ENCODE results near the gene CYP8B1. TPM values are rescaled to one million over a fixed set of nuclear protein-coding genes. Genes with fewer than 3 reads are reported as not detected.
A peak's percentile ranks its signal among the peaks of the same experiment; 100 is the strongest.

CYP8B1 gene
- total RNA-seq, 1 experiment from 2014 or later = not detected

DNA sequence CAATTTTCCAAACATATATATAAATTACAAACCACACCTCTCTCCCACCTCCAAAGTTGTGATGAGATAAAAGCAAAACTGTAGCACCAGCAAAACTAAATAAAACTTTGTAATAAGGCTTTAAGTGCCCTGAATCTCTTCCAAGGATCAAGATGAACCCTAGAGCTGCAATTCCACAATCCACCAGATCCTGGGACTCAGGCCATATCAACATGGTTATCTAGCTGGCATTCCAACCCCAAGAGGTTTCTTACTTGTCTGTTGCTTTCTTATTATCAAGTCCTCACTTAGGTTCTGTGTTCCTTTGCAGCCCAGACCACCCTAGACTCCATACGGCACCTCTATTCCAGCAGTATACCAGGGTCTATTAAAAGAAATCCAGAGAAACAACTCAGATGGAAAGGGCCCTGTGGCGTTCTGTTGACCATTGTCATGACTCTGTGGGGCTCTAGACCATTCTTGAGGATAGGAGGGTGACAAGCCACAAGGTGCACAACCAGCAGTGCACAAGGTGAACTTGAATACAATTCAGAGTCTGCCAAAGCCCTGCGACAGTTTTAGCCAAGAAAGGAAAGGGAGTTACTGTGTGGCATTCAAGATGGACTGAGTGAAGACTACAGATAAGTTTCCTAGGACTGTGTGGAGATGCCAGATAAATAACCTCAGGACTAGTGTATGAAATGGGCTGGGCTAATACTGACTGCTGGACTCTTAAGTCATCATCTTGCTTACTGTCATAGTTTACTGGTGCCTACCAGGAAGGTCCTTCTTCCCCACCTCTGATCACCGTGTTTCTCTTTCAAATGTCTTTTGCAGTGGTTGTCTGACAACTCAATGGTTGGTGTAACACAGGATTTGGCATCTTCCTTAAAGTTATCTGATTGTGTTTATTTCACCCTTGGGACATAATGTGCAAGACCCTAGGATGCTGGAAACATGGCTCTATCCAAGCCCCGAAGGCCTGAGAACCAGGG lies 39.2 kb downstream of the CYP8B1 start:
- TF ChIP-seq, protein P1, sequence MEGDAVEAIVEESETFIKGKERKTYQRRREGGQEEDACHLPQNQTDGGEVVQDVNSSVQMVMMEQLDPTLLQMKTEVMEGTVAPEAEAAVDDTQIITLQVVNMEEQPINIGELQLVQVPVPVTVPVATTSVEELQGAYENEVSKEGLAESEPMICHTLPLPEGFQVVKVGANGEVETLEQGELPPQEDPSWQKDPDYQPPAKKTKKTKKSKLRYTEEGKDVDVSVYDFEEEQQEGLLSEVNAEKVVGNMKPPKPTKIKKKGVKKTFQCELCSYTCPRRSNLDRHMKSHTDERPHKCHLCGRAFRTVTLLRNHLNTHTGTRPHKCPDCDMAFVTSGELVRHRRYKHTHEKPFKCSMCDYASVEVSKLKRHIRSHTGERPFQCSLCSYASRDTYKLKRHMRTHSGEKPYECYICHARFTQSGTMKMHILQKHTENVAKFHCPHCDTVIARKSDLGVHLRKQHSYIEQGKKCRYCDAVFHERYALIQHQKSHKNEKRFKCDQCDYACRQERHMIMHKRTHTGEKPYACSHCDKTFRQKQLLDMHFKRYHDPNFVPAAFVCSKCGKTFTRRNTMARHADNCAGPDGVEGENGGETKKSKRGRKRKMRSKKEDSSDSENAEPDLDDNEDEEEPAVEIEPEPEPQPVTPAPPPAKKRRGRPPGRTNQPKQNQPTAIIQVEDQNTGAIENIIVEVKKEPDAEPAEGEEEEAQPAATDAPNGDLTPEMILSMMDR (IDR thresholded peaks at IDR 0.05; ENCODE audit: insufficient read depth in 1 of 2, low read depth in 1 of 2, low read length in 1 of 2, severe bottlenecking in 1 of 2, unreplicated experiment in 1 of 2) = no peak
- intact Hi-C loops (cut with micrococcal nuclease; ENCODE audit: unreplicated experiment) = loop anchor here (10.0 kb wide), 1 partner anchor 262 kb away; no protein-coding TSS in a partner anchor
- Mint-ChIP-seq H3K27ac (ENCODE audit: unreplicated experiment) (no peak overlapping the region), H3K27me3 (ENCODE audit: insufficient read depth, unreplicated experiment) (no peaks in the 10 kb centered on the region), H3K4me3 (ENCODE audit: unreplicated experiment) (no peak overlapping the region), H3K9me3 (ENCODE audit: unreplicated experiment) (no peaks in the 10 kb centered on the region), H3K4me1 (ENCODE audit: low read depth, unreplicated experiment) (no peaks in the 10 kb centered on the region), H3K36me3 (ENCODE audit: insufficient read depth, unreplicated experiment) (no peaks in the 10 kb centered on the region)
- no TSS peak for BruUV-seq (replicated peaks)
- H3K4me1 ChIP-seq = no peaks in the 10 kb centered on the region
- CTCF ChIA-PET = no interaction called here
- POLR2A ChIA-PET = no interaction called here
- no peaks in the 10 kb centered on the region for H3K27me3 ChIP-seq (replicated peaks; ENCODE audit: control insufficient read depth, insufficient read depth, low read length)
- no peaks in the 10 kb centered on the region for H3K36me3 ChIP-seq (ENCODE audit: control insufficient read depth, insufficient read depth, low read length)
- no peak for DNase-seq
- H3K4me3 ChIP-seq (ENCODE audit: low read depth, low read length) = no peak overlapping the region
- no peaks in the 10 kb centered on the region for H3K9me3 ChIP-seq

DNA sequence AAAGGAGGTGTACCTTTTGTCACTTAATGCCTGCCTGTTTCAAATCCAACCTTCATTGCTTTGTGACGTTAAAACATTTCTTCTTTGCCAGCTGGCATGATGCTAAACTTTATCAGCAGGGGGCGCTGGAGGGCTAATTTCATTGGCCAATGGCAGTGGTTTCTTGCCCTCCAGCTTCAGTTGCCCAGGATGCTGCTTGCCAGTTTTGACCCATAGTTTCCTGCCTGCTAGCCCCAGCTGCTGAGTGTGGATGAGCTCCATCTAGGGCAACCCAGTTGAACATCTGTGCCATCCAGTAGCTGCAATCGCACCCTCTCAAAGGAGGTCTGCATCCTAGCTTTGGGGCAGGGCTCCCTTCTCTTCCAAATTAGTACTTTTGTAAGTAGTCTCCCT lies 44.4 kb downstream of the CYP8B1 start:
- H3K27me3 ChIP-seq (replicated peaks; ENCODE audit: control insufficient read depth, insufficient read depth, low read length) = no peaks in the 10 kb centered on the region
- peaks cover 25% of the 10 kb centered on the region for H3K4me1 Mint-ChIP-seq (ENCODE audit: low read depth, unreplicated experiment)
- H3K27ac Mint-ChIP-seq (ENCODE audit: unreplicated experiment) = no peak overlapping the region
- no peaks in the 10 kb centered on the region for H3K36me3 ChIP-seq (ENCODE audit: control insufficient read depth, insufficient read depth, low read length)
- peaks cover 36% of the 10 kb centered on the region for H3K4me1 ChIP-seq
- TF ChIP-seq, protein P1 (IDR thresholded peaks at IDR 0.05; ENCODE audit: insufficient read depth in 1 of 2, low read depth in 1 of 2, low read length in 1 of 2, severe bottlenecking in 1 of 2, unreplicated experiment in 1 of 2) = peak; percentile 73 to 76
- POLR2A ChIA-PET = no interaction called here
- H3K4me3 ChIP-seq (ENCODE audit: low read depth, low read length) = no peak overlapping the region
- no peaks in the 10 kb centered on the region for H3K9me3 ChIP-seq
- H3K4me3 Mint-ChIP-seq (ENCODE audit: unreplicated experiment) = no peak overlapping the region
- no peaks in the 10 kb centered on the region for H3K27me3 Mint-ChIP-seq (ENCODE audit: insufficient read depth, unreplicated experiment)
- intact Hi-C loops (cut with micrococcal nuclease; ENCODE audit: unreplicated experiment) = loop anchor here (1.0 to 10.0 kb wide), 2 partner anchors 50 to 257 kb away; no protein-coding TSS in a partner anchor
- H3K9me3 Mint-ChIP-seq (ENCODE audit: unreplicated experiment) = no peaks in the 10 kb centered on the region
- CTCF ChIA-PET = interaction anchor here (0.5 to 1.9 kb wide), 5 partner anchors 8 to 1846 kb away, joined by 3 to 17 read pairs (median 4); no protein-coding TSS in a partner anchor
- peaks cover 6% of the 10 kb centered on the region for H3K36me3 Mint-ChIP-seq (ENCODE audit: insufficient read depth, unreplicated experiment)
- no TSS peak for BruUV-seq (replicated peaks)
- DNase-seq = peak; percentile 64 to 75

DNA sequence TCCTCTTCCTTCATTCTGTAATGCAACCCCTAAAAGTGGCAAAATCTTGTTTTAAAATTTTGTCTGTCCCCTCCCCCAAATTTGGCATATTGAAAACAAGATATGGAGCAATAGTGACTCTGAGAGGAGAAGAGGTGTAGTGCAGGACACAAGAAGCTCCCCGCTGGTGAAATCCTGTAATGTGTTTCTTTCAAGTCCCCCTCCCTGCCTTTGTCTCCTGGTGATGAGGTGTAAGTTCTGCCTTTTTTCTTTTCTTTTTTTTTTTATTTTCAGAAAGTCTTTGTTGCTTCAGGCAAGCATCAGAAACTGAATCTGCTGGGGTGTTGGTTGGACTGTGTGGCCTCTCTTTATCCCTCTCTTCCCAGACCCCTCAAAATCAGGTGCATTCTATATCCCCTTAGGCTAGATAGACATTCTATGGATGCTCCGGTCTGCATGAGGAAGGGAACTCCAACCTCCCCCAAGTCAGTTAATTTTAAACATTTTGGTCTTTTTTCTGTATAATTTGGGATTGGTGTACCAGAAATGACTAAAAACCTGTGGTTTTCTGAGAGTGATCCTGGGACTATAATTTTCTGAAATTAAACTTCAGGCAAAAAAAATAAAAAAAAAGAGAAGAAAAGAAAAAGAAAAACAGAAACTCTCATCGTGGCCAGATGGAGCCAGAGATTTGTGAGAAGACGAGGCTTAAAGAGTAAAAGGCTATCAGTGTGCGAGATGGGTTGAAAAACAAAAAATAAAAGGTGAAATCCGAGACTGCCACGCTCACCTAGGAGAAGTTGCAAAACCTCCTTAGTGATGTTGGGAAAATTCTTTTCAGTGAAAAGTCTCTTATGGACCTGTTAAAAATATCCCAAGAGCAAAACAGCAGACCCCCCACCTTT lies 45.0 kb downstream of the CYP8B1 start:
- H3K27me3 ChIP-seq (replicated peaks; ENCODE audit: control insufficient read depth, insufficient read depth, low read length) = no peaks in the 10 kb centered on the region
- TF ChIP-seq, protein P1 (IDR thresholded peaks at IDR 0.05; ENCODE audit: insufficient read depth in 1 of 2, low read depth in 1 of 2, low read length in 1 of 2, severe bottlenecking in 1 of 2, unreplicated experiment in 1 of 2) = peak; percentile 47 to 68
- Mint-ChIP-seq H3K9me3 (ENCODE audit: unreplicated experiment) (no peaks in the 10 kb centered on the region), H3K27ac (ENCODE audit: unreplicated experiment) (peak overlapping the region; percentile 8), H3K4me1 (ENCODE audit: low read depth, unreplicated experiment) (peaks cover 32% of the 10 kb centered on the region), H3K36me3 (ENCODE audit: insufficient read depth, unreplicated experiment) (peaks cover 6% of the 10 kb centered on the region), H3K27me3 (ENCODE audit: insufficient read depth, unreplicated experiment) (no peaks in the 10 kb centered on the region), H3K4me3 (ENCODE audit: unreplicated experiment) (no peak overlapping the region)
- intact Hi-C loops (cut with micrococcal nuclease; ENCODE audit: unreplicated experiment) = loop anchor here (1.0 to 10.0 kb wide), 3 partner anchors 50 to 256 kb away; no protein-coding TSS in a partner anchor
- H3K4me1 ChIP-seq = peaks cover 36% of the 10 kb centered on the region
- POLR2A ChIA-PET = no interaction called here
- BruUV-seq (replicated peaks) = no TSS peak
- H3K9me3 ChIP-seq = no peaks in the 10 kb centered on the region
- peak in 1 of 2 experiments; percentile 52 for DNase-seq
- no peak overlapping the region for H3K4me3 ChIP-seq (ENCODE audit: low read depth, low read length)
- H3K36me3 ChIP-seq (ENCODE audit: control insufficient read depth, insufficient read depth, low read length) = no peaks in the 10 kb centered on the region
- CTCF ChIA-PET = interaction anchor here (0.6 to 1.9 kb wide), 10 partner anchors 9 to 1847 kb away, joined by 3 to 19 read pairs (median 4); partner anchors contain the start of genes HIGD1A and SS18L2
